GM18519 (cell line): ENCODE data around the gene SLC35E3.
"Not testable (repeated sequence)": the region's sequence is repeated elsewhere in the genome, so short reads cannot be mapped to it uniquely, and the experiment has no call there.

Source experiments
- ATAC-seq: cut with Tn5 transposase; IDR thresholded peaks from one replicate; pipeline ENCODE4 v1.9.1; 2021; ENCODE audit warnings: mild to moderate bottlenecking, moderate library complexity; ENCODE audit not compliant: unreplicated experiment, low FRiP score

Gene SLC35E3

GRCh38 chr12:68810027-68810389, 64.0 kb downstream of the SLC35E3 start:
- not testable (repeated sequence) for ATAC-seq

- not testable (repeated sequence) for ATAC-seq
Measured at GRCh38 chr12:68811573-68811972, 65.6 kb downstream of the SLC35E3 start.

- no peak for ATAC-seq
Measured at GRCh38 chr12:68812553-68813241, 66.7 kb downstream of the SLC35E3 start.

DNA sequence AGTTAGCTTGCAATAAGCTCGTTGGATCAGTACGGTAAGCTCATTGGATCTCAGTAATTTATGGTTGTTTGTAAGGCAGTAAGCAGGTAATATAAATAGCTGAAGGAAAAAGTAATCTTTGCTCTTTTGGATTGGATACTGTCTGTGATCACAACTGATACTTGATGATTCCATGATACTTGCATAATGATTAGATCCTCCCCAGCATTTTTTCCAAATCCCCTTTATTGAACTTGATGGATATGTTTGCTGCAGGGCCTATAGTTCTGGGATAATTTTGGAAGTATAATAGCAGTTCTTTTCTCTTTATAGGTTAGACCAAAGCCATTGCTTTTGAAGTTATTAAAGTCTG, 67.2 kb downstream of the SLC35E3 start:
- ATAC-seq, result no peak

DNA sequence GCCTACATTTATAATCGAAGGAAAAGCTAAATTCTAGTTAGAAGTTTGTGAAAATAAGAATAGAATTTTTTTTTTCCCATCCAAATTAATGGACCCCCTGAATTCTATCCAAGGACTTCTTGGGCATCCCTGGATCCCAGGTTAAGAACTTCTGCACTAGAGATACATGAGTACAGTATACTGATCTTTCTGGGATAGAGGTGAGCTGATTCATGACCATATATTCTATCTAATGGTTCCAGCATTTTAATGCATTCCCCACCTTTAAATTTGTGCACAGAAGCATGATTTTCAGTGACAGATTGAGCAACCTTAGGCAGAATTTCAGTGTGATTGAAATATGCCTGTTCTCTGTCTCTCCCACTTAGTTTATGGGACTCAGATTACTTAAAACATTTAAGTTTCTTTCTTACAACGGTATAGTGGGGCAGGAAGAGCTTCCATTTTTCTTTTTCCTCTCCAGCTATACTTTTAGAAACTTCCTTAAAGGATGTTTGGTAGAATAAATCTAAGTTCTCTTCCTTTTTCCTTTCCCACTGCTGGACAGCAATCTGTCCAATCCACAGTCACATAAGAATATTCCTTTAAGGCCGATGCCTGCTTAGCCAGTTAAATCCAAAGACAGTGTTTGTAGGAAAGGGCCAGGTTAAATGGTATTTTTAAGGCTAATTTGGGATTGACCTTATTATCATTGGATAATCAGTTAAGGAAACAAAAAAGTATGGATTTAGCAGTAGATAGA, 68.7 kb downstream of the SLC35E3 start:
- ATAC-seq, result no peak

- ATAC-seq, result no peak
Measured at GRCh38 chr12:68815232-68815927, 69.4 kb downstream of the SLC35E3 start.

GRCh38 chr12:68815928-68816800, 70.2 kb downstream of the SLC35E3 start:
- ATAC-seq, result no peak

- ATAC-seq, result not testable (repeated sequence)
Measured at GRCh38 chr12:68819481-68819880, 73.5 kb downstream of the SLC35E3 start.

- ATAC-seq, result no peak
Measured at GRCh38 chr12:68821357-68822188, 75.6 kb downstream of the SLC35E3 start.

DNA sequence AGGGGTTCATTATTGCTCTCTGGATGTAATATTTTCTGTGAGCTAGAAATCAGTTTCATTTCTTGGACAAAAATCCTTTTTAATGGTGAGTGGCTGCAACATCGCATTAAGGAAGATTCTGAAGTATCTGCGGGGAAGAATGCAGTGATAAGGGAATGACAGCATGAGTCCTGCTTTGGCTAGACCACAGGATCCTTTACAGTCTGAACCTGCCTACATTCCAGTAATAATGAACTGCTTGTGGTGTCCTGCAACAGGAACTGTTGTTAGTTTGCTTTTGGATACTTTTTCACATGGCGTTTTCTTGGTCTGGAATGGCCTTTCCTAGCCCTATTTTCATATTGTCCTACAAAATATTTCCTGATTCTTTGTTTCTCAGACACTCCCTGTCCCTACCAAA, 77.7 kb downstream of the SLC35E3 start:
- ATAC-seq, result no peak

GRCh38 chr12:68824131-68824530, 78.2 kb downstream of the SLC35E3 start:
- ATAC-seq, result no peak

GRCh38 chr12:68824597-68825250, 78.7 kb downstream of the SLC35E3 start:
- ATAC-seq, result no peak

- ATAC-seq, result no peak
Measured at GRCh38 chr12:68825569-68826217, 79.7 kb downstream of the SLC35E3 start.

- ATAC-seq, result no peak
Measured at GRCh38 chr12:68827895-68828671, 82.1 kb downstream of the SLC35E3 start.

DNA sequence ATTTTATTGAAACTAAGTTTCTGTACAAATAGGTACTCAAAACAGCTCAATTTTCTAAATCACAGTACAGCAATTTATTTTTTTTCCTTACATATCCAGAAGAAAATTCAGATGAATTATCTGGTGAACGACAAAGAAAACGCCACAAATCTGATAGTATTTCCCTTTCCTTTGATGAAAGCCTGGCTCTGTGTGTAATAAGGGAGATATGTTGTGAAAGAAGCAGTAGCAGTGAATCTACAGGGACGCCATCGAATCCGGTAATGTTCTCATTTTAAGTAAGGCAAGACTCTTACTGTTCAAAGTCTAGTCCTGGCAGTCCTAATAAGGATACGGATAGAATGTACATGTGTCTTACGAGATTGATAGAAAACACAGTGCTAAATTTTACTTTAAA, 82.7 kb downstream of the SLC35E3 start:
- ATAC-seq, result no peak
